PC-9 (cell line): ENCODE results near the gene AGRN. TPM values are rescaled to one million over a fixed set of nuclear protein-coding genes. Genes with fewer than 3 reads are reported as not detected.

Experiments
- BruUV-seq: library from RNA; stranded (reverse); fragments of 400-500 nt; replicated peaks from 2 replicates; lab custom pipeline; 2021; lab: Mats Ljungman, UMichigan
- CTCF ChIA-PET: fragments of 300-600 bp; sonication (Branson Sonifier 250); formaldehyde crosslinking; loops from one replicate; lab custom pipeline; 2022; ENCODE audit warnings: antibody characterized with exemption; lab: Charles Lee
- POLR2A ChIA-PET: fragments of 300-600 bp; sonication (Branson Sonifier 250); formaldehyde crosslinking; loops from one replicate; lab custom pipeline; 2022; ENCODE audit warnings: antibody characterized with exemption; ENCODE audit not compliant: unreplicated experiment; lab: Charles Lee
- DNase-seq, 2 experiments: peaks; one replicate each; pipeline versions ENCODE4 v3.0.0 to v3.0.0-alpha.2; 2015 to 2022; ENCODE audit warnings: mixed read lengths in 1 of 2
- H2AFZ ChIP-seq: fragments of 200-600 bp; sonication (generic); 2 replicates; pipeline ENCODE4 v1.8.1; 2017; ENCODE audit warnings: antibody characterized with exemption
- H3F3A ChIP-seq: fragments of 200-600 bp; sonication (generic); 2 replicates; pipeline ENCODE4 v1.8.1; 2017; ENCODE audit warnings: antibody characterized with exemption, mild to moderate bottlenecking, low read depth; ENCODE audit not compliant: insufficient read depth
- H3K27ac ChIP-seq: fragments of 200-600 bp; sonication (generic); 2 replicates; pipeline ENCODE4 v1.6.1; 2016; ENCODE audit warnings: mixed run types
- H3K27me3 ChIP-seq: fragments of 200-600 bp; sonication (generic); 2 replicates; pipeline ENCODE4 v1.6.1; 2016; ENCODE audit warnings: low read depth, mixed run types; ENCODE audit not compliant: insufficient read depth
- H3K36me3 ChIP-seq: fragments of 200-600 bp; sonication (generic); 2 replicates; pipeline ENCODE4 v1.6.1; 2016; ENCODE audit warnings: low read depth, mixed run types
- H3K4me1 ChIP-seq: fragments of 200-600 bp; sonication (generic); replicated peaks from 2 replicates; pipeline ENCODE4 v1.6.1; 2016; ENCODE audit warnings: mixed run types; ENCODE audit not compliant: insufficient read depth
- H3K4me2 ChIP-seq: fragments of 200-600 bp; sonication (generic); 2 replicates; pipeline ENCODE4 v1.6.1; 2017; ENCODE audit warnings: mixed run types
- H3K4me3 ChIP-seq: fragments of 200-600 bp; sonication (generic); 2 replicates; pipeline ENCODE4 v1.6.1; 2016; ENCODE audit warnings: mixed run types
- H3K79me2 ChIP-seq: fragments of 200-600 bp; sonication (generic); 2 replicates; pipeline ENCODE4 v1.6.1; 2017; ENCODE audit warnings: low read depth, mixed run types
- H3K9me2 ChIP-seq: fragments of 200-600 bp; sonication (generic); 2 replicates; pipeline ENCODE4 v1.8.1; 2017; ENCODE audit warnings: mild to moderate bottlenecking; ENCODE audit not compliant: insufficient read depth
- H3K9me3 ChIP-seq: fragments of 200-600 bp; sonication (generic); 2 replicates; pipeline ENCODE4 v1.8.1; 2016; ENCODE audit warnings: low read depth; ENCODE audit not compliant: insufficient read depth
- H4K20me1 ChIP-seq: fragments of 200-600 bp; sonication (generic); 2 replicates; pipeline ENCODE4 v1.8.1; 2017; ENCODE audit not compliant: insufficient read depth
- EZH2 ChIP-seq: fragments of 200-600 bp; sonication (generic); IDR thresholded peaks from 2 replicates; pipeline ENCODE4 v1.8.0; 2017; ENCODE audit warnings: antibody characterized with exemption, low read depth
- intact Hi-C: fragments of 100-400 bp; cut with micrococcal nuclease; formaldehyde crosslinking; loops from one replicate; pipeline ENCODE4 v1.10.0; 2022; ENCODE audit not compliant: unreplicated experiment
- total RNA-seq: library from RNA; stranded (reverse); gene quantifications from 2 replicates; pipeline ENCODE4 v1.2.3, GENCODE V29; 2021
- TF ChIP-seq, protein P1 (sequence below): fragments of 200-600 bp; sonication (generic); conservative IDR thresholded peaks from 2 replicates; pipeline ENCODE4 v1.6.1; 2017; ENCODE audit warnings: mixed run types, antibody characterized with exemption, mild to moderate bottlenecking, moderate library complexity

AGRN gene
- total RNA-seq, 1 experiment from 2014 or later: 278 TPM

DNA sequence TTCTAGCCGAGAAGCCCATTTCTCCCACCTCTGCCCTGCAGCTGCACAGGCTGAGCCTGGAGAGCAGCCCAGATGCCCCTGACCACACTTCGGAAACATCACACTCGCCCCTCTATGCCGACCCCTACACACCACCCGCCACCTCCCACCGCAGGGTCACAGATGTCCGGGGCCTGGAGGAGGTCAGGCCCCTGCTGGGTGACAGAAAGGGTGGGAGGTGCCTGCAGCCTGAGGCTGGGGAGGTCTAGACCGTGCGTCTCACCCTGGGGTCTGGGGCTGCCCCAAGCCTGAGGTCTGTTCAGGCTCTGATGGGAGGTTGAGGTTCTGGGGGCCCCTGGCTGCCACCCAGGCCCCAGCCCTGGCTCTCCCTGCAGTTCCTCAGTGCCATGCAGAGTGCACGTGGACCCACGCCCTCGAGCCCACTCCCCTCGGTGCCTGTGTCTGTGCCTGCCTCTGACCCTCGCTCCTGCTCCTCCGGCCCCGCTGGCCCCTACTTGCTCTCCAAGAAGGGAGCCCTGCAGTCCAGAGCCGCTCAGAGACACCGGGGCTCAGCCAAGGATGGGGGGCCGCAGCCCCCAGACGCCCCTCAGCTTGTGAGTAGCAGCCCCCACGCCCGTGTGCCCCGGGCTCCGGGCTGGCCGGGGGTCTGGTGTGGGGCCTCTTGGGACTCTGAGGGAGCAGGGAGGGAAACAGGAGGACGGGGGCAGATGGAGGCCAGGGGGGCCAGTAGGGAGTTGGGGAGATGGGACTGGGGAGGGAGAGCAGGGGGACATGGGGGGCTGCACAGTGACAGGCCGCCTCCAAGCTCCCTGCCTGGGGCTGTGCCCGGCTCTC, 46.2 kb upstream of the AGRN start:
- POLR2A ChIA-PET: no interaction called here
- Histone ChIP-seq H3K4me2 (no peak overlapping the region), H3K36me3 (no peaks in the 10 kb centered on the region), H3K9me3 (no peaks in the 10 kb centered on the region), H3K27ac (no peak overlapping the region), H3K4me1 (peaks cover 13% of the 10 kb centered on the region), H3F3A (peaks cover 34% of the 10 kb centered on the region), H3K79me2 (no peaks in the 10 kb centered on the region), H4K20me1 (no peaks in the 10 kb centered on the region), H3K9me2 (no peaks in the 10 kb centered on the region), H3K27me3 (no peaks in the 10 kb centered on the region), H3K4me3 (no peak overlapping the region), H2AFZ (no peak overlapping the region)
- DNase-seq: no peak
- intact Hi-C loops: no loop called here
- BruUV-seq: no TSS peak
- CTCF ChIA-PET: no interaction called here
- TF ChIP-seq, protein P1, sequence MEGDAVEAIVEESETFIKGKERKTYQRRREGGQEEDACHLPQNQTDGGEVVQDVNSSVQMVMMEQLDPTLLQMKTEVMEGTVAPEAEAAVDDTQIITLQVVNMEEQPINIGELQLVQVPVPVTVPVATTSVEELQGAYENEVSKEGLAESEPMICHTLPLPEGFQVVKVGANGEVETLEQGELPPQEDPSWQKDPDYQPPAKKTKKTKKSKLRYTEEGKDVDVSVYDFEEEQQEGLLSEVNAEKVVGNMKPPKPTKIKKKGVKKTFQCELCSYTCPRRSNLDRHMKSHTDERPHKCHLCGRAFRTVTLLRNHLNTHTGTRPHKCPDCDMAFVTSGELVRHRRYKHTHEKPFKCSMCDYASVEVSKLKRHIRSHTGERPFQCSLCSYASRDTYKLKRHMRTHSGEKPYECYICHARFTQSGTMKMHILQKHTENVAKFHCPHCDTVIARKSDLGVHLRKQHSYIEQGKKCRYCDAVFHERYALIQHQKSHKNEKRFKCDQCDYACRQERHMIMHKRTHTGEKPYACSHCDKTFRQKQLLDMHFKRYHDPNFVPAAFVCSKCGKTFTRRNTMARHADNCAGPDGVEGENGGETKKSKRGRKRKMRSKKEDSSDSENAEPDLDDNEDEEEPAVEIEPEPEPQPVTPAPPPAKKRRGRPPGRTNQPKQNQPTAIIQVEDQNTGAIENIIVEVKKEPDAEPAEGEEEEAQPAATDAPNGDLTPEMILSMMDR: no peak
- TF ChIP-seq EZH2: no peak

DNA sequence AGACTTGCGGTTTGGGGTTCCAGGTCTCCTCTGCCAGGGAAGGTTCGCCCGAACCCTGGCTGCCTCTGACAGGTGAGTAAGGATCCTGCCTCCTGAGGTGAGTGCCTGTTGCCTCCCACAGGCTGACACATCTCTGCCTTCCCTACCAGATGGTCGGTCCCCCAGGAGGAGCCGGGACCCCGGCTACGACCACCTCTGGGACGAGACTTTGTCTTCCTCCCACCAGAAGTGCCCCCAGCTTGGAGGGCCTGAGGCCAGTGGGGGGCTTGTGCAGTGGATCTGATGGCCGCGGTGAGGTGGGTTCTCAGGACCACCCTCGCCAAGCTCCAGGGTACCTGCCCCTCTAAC, 45.7 kb upstream of the AGRN start:
- Histone ChIP-seq H4K20me1 (no peaks in the 10 kb centered on the region), H3K4me3 (no peak overlapping the region), H3K4me1 (peaks cover 13% of the 10 kb centered on the region), H3K36me3 (no peaks in the 10 kb centered on the region), H3K27me3 (no peaks in the 10 kb centered on the region), H3K79me2 (no peaks in the 10 kb centered on the region), H3K4me2 (no peak overlapping the region), H3K9me3 (no peaks in the 10 kb centered on the region), H2AFZ (no peak overlapping the region), H3F3A (peaks cover 34% of the 10 kb centered on the region), H3K9me2 (no peaks in the 10 kb centered on the region), H3K27ac (no peak overlapping the region)
- BruUV-seq: no TSS peak
- TF ChIP-seq EZH2: no peak
- TF ChIP-seq, protein P1: no peak
- DNase-seq: no peak
- POLR2A ChIA-PET: no interaction called here
- CTCF ChIA-PET: no interaction called here
- intact Hi-C loops: no loop called here

DNA sequence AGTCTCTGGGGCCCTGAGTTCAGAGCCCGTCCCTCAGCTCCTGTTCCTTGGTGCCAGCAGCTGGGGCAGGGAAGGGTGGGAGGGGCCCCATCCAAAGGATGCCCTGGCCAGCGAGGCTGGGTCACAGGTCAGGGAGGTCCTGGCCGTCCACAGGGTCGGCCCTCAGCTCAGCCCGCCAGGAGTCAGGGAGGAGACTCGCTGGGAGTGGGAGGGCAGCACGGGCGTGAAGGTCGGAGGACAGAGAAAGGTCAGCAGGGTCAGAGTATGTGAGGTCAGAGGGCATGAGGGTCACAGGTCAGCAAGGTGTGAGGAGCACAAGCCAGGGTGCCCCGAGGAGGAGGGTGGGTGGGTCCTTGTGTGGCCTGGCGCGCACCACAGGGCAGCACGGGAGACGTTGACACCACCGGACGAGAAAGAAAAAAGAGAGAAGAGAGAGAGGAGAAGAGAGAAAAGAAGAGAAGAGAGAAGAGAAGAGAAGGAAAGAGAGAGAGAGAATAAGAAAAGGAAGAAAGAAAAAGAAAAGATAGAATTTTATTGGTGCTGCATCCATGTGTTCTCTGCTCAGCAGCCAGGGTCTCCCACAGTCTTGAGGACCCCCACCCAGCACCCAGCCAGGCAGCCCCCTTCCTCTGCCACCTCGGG, 45.1 kb upstream of the AGRN start:
- ChIA-PET POLR2A (no interaction called here), CTCF (no interaction called here)
- intact Hi-C loops: no loop called here
- TF ChIP-seq, protein P1: no peak
- no peak for TF ChIP-seq EZH2
- Histone ChIP-seq H3K27ac (no peak overlapping the region), H3K27me3 (no peaks in the 10 kb centered on the region), H3K4me2 (peak overlapping the region; percentile 99; the same call in 1 of the 2 replicates), H3K4me1 (peaks cover 13% of the 10 kb centered on the region), H4K20me1 (no peaks in the 10 kb centered on the region), H3K9me2 (no peaks in the 10 kb centered on the region), H3F3A (peaks cover 33% of the 10 kb centered on the region), H3K36me3 (no peaks in the 10 kb centered on the region), H3K9me3 (no peaks in the 10 kb centered on the region), H3K79me2 (no peaks in the 10 kb centered on the region), H3K4me3 (no peak overlapping the region; the same call in 1 of the 2 replicates), H2AFZ (no peak overlapping the region)
- BruUV-seq: no TSS peak
- DNase-seq: no peak
